NCI-H460 (cell line): Measurements from ENCODE around the gene TTLL1. TPM values are rescaled to one million over a fixed set of nuclear protein-coding genes. Genes with fewer than 3 reads are reported as not detected.

Experiments
- DNase-seq: peaks from one replicate; pipeline ENCODE4 v3.0.0-alpha.2; 2016; ENCODE audit warnings: low read depth; ENCODE audit errors: extremely low read depth
- polyA plus RNA-seq: library from polyadenylated mRNA; depleted of rRNA; stranded (reverse); fragments of >200 nt; gene quantifications from 2 replicates; pipeline ENCODE4 v1.2.3, GENCODE V29; 2014; cell fraction: nucleus; rRNA removed
- total RNA-seq: library from RNA; depleted of rRNA; stranded (reverse); fragments of >200 nt; shearing (Covaris generic); gene quantifications from 2 replicates; pipeline ENCODE4 v1.2.3, GENCODE V29; 2014; rRNA removed

Gene TTLL1
- total RNA-seq, result 2.7 and 3.1 TPM in 2 replicates
- 1.9 and 3.7 TPM in 2 replicates for polyA plus RNA-seq

DNA sequence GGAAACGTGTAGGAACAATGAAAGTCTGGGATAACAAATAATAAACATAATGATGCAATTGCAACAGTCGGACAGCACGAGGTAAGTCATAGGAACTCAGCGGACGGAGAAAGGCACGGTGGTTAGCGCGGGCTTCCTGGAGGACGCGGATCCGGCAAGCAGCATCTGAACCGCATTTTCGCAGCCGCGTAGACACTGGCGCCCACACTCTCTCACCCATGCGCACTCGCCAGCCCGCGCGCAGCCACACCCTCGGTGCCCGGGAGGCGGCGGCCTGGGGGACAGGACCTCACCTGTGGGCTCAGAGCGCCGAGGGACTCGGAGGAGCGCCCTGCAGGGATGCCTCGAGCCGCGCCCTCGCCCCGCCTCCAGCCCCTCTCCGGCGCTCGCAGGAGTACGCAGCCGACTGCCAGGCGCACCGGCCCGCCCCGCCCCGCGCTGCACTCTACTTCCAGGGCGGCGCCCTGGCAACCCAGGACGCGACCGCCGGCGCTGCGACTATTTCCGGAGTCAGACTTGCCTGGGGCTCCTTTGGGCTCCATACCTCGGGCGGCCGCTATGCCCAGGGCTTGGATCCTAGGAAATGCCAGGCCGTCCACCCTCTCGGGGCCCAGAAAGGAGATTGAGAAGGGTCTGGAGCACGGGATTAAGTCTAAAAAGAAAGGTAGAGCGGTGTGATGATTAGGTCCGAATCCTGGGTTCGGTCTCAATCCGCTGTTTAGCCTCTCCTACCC lies at the start of gene TTLL1:
Gene TTLL1 (minus strand): TSS at position 408 of the 734 bp plus-strand sequence. CDS start 13,805 bp downstream, outside the sequence.
- DNase-seq, result peak; percentile 73

DNA sequence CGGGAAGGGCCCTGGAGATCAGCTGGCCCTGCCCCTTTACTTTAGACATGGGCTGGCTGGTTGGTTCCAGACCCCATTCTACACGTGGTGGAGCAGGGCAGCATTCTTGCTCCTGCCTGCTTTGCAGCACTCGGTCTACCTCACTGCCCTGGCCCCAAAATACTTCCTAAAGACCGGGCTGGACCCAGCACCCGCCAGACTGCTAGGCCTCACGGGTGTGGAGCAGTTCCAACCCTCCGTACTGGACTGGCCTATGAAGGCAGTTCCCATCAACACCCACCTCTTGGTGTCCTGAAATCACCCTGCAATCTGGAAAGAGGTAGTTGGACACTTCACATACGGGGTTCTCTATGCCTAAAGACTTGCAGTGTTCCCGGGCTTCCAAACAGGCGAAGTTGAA lies 47.6 kb upstream of the TTLL1 start:
- DNase-seq, result no peak

GRCh38 chr22:43136255-43136654 lies 47.1 kb upstream of the TTLL1 start:
- DNase-seq, result no peak

DNA sequence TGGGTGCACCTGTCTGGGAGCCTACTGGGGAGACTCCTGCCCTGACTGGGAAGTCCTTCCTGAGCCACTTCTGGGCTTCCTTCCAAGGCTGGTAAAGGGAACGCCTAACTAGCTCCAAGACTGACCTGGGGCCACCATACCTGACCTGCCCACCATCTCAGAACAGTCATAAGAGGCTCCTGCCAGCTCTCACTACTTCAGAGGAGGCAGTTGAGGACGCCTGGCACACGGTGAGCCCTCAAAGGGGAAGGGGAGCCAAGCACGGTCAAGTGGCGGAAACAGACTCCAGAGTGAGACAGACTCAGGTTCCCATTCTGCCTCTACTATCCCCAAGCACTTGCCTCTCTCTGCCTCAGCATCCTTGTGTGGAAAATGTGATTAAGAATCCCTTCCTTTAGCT lies 46.4 kb upstream of the TTLL1 start:
- no peak for DNase-seq

GRCh38 chr22:43134553-43134952 lies 45.4 kb upstream of the TTLL1 start:
- no peak for DNase-seq

- no peak for DNase-seq
These were observed 44.2 kb upstream of the TTLL1 start for GRCh38 chr22:43133401-43133800.

- DNase-seq, result no peak
These were observed 42.7 kb upstream of the TTLL1 start for GRCh38 chr22:43131773-43132501.

- DNase-seq, result no peak
These were observed 40.5 kb upstream of the TTLL1 start for GRCh38 chr22:43129426-43130425.

DNA sequence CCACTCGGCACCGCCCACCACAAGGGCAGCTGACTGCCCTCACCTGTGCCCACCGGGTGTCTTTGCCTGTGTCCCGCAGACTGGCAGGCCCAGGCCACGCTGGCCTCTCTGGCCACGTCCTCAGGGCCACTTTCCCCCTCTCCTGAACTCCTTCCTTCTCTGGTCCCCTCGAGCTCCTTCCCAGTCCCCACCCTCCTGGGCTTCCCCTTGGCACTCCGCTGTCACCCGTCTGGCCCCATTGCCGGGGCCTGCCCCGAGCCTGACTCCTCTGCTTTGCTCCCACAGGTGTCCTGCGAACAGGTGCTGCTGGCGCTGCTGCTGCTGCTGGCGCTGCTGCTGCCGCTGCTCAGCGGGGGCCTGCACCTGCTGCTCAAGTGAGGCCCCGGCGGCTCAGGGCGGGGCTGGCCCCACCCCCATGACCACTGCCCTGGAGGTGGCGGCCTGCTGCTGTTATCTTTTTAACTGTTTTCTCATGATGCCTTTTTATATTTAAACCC lies 39.8 kb upstream of the TTLL1 start:
- no peak for DNase-seq

- no peak for DNase-seq
These were observed 38.9 kb upstream of the TTLL1 start for GRCh38 chr22:43128116-43128515.

- DNase-seq, result no peak
These were observed 38.1 kb upstream of the TTLL1 start for GRCh38 chr22:43127166-43127908.

GRCh38 chr22:43126501-43127165 lies 37.4 kb upstream of the TTLL1 start:
- no peak for DNase-seq

DNA sequence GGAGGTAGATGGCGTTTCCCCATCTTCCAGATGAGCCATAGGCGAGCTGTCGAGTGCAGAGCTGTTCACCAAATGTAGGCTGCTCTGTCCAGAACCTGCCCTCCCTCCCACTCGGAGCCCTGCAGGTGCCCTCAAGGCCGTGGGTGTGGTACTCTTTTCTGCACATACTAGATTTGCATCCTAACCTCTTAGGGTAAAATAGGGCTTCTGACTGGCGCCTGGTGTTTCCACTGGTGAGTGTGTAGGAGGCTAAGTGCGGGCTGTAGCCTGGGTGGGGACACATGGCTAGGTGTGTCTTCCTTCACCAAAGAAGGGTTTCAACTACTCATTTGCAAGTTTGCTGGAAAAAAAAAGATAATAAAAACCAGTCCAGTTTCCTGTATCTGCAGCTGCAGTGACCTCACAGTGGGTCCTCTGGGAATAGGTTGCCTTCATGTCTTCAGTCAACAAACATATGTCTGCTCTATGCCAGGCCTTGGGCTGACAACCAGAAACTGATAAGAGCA lies 29.8 kb upstream of the TTLL1 start:
- DNase-seq, result no peak

DNA sequence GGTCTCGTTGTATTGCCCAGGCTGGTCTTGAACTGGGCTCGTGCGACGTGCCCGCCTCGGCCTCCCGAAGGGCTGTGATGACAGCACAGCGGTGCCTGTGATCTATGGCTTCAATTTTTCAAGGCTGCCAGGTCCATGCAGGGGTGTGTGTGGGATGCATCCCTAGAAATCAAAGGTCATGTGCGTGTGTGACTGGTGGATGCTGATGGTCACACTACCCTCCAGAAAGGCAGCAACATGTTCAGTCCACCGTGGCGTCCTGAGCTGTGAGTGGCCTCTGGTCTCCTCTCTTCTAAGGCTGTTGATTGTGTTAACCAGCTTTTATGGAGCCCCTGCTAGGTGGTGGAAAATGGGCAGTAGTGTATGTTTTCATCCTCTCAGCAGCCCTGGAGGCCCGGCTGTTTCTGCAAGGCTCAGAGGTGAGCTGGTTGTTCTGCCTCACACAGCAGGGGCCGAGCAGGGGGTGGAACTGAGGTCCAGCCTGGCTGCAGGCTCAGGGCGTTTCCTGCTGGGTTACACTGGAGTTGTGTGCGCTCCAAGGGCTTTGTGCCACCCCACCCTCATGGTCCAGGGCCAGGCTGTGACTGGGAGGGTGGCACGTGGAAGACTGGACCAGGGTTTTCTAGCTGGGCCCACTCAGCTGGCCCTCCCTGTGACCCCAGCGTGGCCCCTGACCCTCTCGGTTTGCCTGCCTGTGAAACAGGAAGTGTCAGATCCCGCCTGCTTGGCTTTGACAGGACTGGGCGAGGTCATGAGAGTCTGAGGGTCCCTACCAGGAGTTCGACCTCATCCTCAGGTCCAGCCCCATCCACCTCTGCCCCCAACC lies 29.0 kb upstream of the TTLL1 start:
- no peak for DNase-seq

GRCh38 chr22:43116932-43117331 lies 27.7 kb upstream of the TTLL1 start:
- DNase-seq, result no peak

- no peak for DNase-seq
These were observed 25.8 kb upstream of the TTLL1 start for GRCh38 chr22:43114958-43115357.

- DNase-seq, result no peak
These were observed 24.5 kb upstream of the TTLL1 start for GRCh38 chr22:43113526-43114251.
